Activated naive CD4-positive, alpha-beta T cell treated with anti-CD3 and anti-CD28 coated beads, Interleukin-2, amount 10 ng/mL, durations not matched to agents 7 days and 5 days (primary cell): Measurements from ENCODE around the gene LSM6.
A peak's percentile ranks its signal among the peaks of the same experiment; 100 is the strongest.

Experiments
- CTCF ChIA-PET: fragments of 350-600 bp; sonication (Branson Sonifier 250); formaldehyde crosslinking; loops from one replicate; lab custom pipeline; 2021; ENCODE audit warnings: antibody characterized with exemption; lab: Charles Lee
- DNase-seq: peaks from one replicate; pipeline ENCODE4 v3.0.0-alpha.2; 2020
- H3K27ac Mint-ChIP-seq: one replicate; pipeline ENCODE4 v1.8.0; 2021; ENCODE audit warnings: mild to moderate bottlenecking, moderate library complexity, mixed read lengths
- H3K27me3 Mint-ChIP-seq: one replicate; pipeline ENCODE4 v1.8.0; 2021; ENCODE audit warnings: mild to moderate bottlenecking, mixed read lengths
- H3K36me3 Mint-ChIP-seq: one replicate; pipeline ENCODE4 v1.8.0; 2021; ENCODE audit warnings: mixed read lengths
- H3K4me1 Mint-ChIP-seq: one replicate; pipeline ENCODE4 v1.8.0; 2021; ENCODE audit warnings: mixed read lengths
- H3K4me3 Mint-ChIP-seq: one replicate; pipeline ENCODE4 v1.8.0; 2021; ENCODE audit warnings: mild to moderate bottlenecking, moderate library complexity, mixed read lengths
- H3K9me3 Mint-ChIP-seq: one replicate; pipeline ENCODE4 v1.8.0; 2021; ENCODE audit warnings: mixed read lengths

The LSM6 gene

DNA sequence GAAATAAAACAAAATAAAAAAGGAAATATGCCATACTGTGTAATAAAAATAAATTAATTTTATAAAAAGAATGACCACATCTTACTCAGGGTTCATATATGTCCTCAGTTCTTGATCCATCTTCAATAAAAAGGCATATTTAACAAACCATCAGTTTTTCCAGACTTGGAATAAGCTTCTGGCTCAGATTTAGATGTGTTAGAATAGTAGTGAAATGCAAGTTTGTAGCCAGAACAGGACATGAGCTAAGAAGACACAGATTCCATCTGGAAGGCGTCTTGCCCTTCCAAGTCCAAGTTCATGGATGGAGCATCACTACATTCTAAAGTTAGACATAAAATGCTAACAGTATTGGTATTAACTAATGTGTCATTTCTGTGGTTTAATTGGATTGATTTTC, 10.3 kb upstream of the LSM6 start:
- H3K4me3 Mint-ChIP-seq = no peak overlapping the region
- no peaks in the 10 kb centered on the region for H3K36me3 Mint-ChIP-seq
- H3K27ac Mint-ChIP-seq = no peak overlapping the region
- H3K4me1 Mint-ChIP-seq = no peaks in the 10 kb centered on the region
- H3K27me3 Mint-ChIP-seq = peaks cover 3% of the 10 kb centered on the region
- no peak for DNase-seq
- CTCF ChIA-PET = no interaction called here
- peaks cover 4% of the 10 kb centered on the region for H3K9me3 Mint-ChIP-seq

DNA sequence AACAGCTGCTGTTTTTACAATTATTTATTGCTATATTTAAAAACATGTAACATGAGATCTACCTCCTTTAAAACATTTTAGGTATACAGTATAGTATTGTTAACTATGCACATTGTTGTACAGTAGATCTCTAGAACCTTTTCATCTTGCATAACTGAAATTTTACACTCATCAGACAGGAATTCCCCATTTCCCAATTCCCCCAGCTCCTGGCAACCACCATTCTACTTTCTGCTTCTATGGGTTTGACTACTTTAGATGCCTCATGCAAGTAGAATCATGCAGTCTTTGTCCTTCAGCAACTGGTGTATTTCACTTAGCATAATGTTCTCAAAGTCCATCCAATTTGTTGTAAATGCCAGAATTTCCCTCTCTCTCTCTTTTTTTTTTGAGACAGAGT, 9.7 kb upstream of the LSM6 start:
- Mint-ChIP-seq H3K4me3 (no peak overlapping the region), H3K36me3 (no peaks in the 10 kb centered on the region), H3K4me1 (no peaks in the 10 kb centered on the region), H3K9me3 (peaks cover 3% of the 10 kb centered on the region), H3K27ac (no peak overlapping the region), H3K27me3 (peaks cover 3% of the 10 kb centered on the region)
- CTCF ChIA-PET = no interaction called here
- no peak for DNase-seq

GRCh38 chr4:146170149-146170548, 5.4 kb upstream of the LSM6 start:
- DNase-seq = no peak
- Mint-ChIP-seq H3K4me3 (no peak overlapping the region), H3K36me3 (no peaks in the 10 kb centered on the region), H3K27me3 (peaks cover 7% of the 10 kb centered on the region), H3K4me1 (peaks cover 2% of the 10 kb centered on the region), H3K27ac (no peak overlapping the region), H3K9me3 (no peaks in the 10 kb centered on the region)
- CTCF ChIA-PET = interaction anchor here (1.2 kb wide), 1 partner anchor 75 kb away, joined by 4 read pairs; no protein-coding TSS in a partner anchor

DNA sequence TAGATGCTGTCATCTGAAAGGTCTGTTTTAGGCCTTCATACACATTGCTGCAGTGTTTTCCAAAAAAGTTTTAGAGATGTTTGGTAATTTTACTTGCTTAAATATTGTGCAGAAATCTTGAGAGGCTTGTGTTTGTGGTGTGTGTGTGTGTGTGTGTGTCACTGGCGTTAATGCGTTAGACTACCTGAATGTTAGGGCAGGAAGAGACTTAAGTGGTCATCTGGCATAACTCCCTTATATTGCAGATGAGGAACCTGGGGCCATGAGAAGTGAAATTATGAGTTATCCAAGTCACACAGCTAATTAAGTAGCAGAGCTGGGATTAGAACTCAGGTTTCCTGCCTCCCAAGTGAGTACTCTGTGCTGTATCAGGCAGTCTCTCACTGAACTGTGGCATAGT, 1.4 kb downstream of the LSM6 start:
- Mint-ChIP-seq H3K9me3 (no peaks in the 10 kb centered on the region), H3K27ac (peak overlapping the region; percentile 6), H3K36me3 (peaks cover 12% of the 10 kb centered on the region), H3K27me3 (peaks cover 2% of the 10 kb centered on the region), H3K4me3 (peak overlapping the region; percentile 83), H3K4me1 (peaks cover 41% of the 10 kb centered on the region)
- CTCF ChIA-PET = no interaction called here
- DNase-seq = no peak

- Mint-ChIP-seq H3K4me3 (no peak overlapping the region), H3K27me3 (no peaks in the 10 kb centered on the region), H3K27ac (no peak overlapping the region), H3K9me3 (no peaks in the 10 kb centered on the region), H3K4me1 (peaks cover 41% of the 10 kb centered on the region), H3K36me3 (peaks cover 12% of the 10 kb centered on the region)
- CTCF ChIA-PET = no interaction called here
- DNase-seq = no peak
Measured at GRCh38 chr4:146178126-146178525, 2.6 kb downstream of the LSM6 start.

DNA sequence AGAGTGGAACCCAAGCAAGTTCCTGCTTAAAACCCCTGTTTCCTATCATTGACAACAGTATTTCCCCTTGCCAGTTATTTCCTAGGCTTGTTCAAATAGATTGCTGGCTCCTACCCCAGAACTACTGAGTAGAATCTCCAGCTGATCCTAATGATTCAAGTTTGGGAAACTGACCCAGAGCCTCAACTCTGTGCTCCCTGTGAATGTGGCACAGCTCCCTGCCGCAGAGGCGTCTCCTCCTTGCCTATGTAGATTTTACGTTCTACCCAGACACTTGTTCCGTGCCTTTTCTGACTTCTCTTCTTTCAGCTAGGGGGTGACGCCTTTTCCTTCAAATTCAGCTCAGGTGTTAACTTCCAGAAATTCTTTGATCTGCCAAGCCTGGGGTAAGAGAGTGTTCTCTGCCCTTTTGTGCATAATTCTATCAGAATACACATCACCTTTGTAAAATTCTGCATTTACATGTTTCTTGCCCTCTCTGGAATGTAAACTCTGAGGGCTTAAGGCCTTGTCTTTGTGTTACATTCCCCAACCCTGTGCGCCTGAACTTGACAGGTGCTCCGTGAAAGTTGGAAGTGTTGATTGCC, 4.4 kb downstream of the LSM6 start:
- H3K36me3 Mint-ChIP-seq = peaks cover 14% of the 10 kb centered on the region
- no peak overlapping the region for H3K27ac Mint-ChIP-seq
- no peaks in the 10 kb centered on the region for H3K27me3 Mint-ChIP-seq
- H3K4me3 Mint-ChIP-seq = no peak overlapping the region
- H3K9me3 Mint-ChIP-seq = no peaks in the 10 kb centered on the region
- CTCF ChIA-PET = no interaction called here
- H3K4me1 Mint-ChIP-seq = peaks cover 41% of the 10 kb centered on the region
- DNase-seq = no peak

DNA sequence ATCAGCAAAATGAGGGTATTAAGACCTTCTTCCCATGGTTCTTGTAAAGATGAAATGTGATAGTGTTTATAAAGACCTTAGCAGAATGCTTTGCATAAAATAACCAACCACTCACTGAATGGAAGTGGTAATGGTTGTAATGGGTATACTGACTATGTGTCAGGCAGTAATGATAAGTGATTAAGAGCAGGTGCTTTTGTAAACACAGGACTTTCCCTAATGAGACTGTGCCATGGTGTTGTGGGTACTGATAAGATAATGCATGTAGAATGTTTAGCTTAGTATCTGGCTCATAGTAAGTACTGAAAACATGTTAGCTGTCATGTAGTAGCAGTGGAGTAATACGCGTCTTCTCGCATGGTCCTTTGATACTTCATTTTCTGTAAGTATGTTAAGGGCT, 6.9 kb downstream of the LSM6 start:
- peaks cover 29% of the 10 kb centered on the region for H3K36me3 Mint-ChIP-seq
- no peak overlapping the region for H3K27ac Mint-ChIP-seq
- peaks cover 26% of the 10 kb centered on the region for H3K4me1 Mint-ChIP-seq
- no peak overlapping the region for H3K4me3 Mint-ChIP-seq
- CTCF ChIA-PET = no interaction called here
- DNase-seq = no peak
- no peaks in the 10 kb centered on the region for H3K27me3 Mint-ChIP-seq
- H3K9me3 Mint-ChIP-seq = no peaks in the 10 kb centered on the region

- Mint-ChIP-seq H3K27ac (no peak overlapping the region), H3K4me1 (peaks cover 18% of the 10 kb centered on the region), H3K27me3 (no peaks in the 10 kb centered on the region), H3K36me3 (peaks cover 28% of the 10 kb centered on the region), H3K9me3 (no peaks in the 10 kb centered on the region), H3K4me3 (no peak overlapping the region)
- DNase-seq = no peak
- CTCF ChIA-PET = no interaction called here
Measured at GRCh38 chr4:146183209-146183608, 7.7 kb downstream of the LSM6 start.

GRCh38 chr4:146186041-146186440, 10.5 kb downstream of the LSM6 start:
- DNase-seq = no peak
- Mint-ChIP-seq H3K27me3 (no peaks in the 10 kb centered on the region), H3K4me1 (peaks cover 4% of the 10 kb centered on the region), H3K9me3 (no peaks in the 10 kb centered on the region), H3K4me3 (no peak overlapping the region), H3K27ac (no peak overlapping the region), H3K36me3 (peaks cover 28% of the 10 kb centered on the region)
- CTCF ChIA-PET = no interaction called here

- H3K27ac Mint-ChIP-seq = no peak overlapping the region
- DNase-seq = no peak
- peaks cover 2% of the 10 kb centered on the region for H3K4me1 Mint-ChIP-seq
- peaks cover 34% of the 10 kb centered on the region for H3K36me3 Mint-ChIP-seq
- no peaks in the 10 kb centered on the region for H3K27me3 Mint-ChIP-seq
- CTCF ChIA-PET = no interaction called here
- H3K9me3 Mint-ChIP-seq = no peaks in the 10 kb centered on the region
- no peak overlapping the region for H3K4me3 Mint-ChIP-seq
Measured at GRCh38 chr4:146186596-146186995, 11.1 kb downstream of the LSM6 start.

DNA sequence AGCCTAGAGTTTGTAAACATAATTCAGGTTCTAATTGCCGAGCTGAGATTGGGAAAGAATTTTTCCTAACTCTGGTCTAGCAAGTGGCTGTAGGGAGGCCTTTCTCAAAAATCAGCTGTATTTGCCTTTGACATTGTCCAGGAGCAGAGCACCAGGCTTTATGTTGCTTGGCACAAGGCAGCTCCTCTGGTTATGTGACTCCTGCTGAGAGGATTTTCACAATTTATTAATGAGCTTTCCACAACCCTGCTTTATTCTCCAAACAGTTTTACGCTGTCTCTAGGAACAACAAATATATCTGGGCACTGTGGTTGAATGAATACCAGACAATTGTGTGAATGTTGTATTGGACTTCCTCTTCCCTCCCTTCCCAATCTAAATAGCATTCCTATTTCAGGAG, 14.9 kb downstream of the LSM6 start:
- no peaks in the 10 kb centered on the region for H3K27me3 Mint-ChIP-seq
- peaks cover 31% of the 10 kb centered on the region for H3K36me3 Mint-ChIP-seq
- H3K4me3 Mint-ChIP-seq = no peak overlapping the region
- H3K9me3 Mint-ChIP-seq = no peaks in the 10 kb centered on the region
- H3K4me1 Mint-ChIP-seq = no peaks in the 10 kb centered on the region
- CTCF ChIA-PET = interaction anchor here (2.0 kb wide), 1 partner anchor 12 kb away, joined by 6 read pairs; no protein-coding TSS in a partner anchor
- no peak for DNase-seq
- no peak overlapping the region for H3K27ac Mint-ChIP-seq

DNA sequence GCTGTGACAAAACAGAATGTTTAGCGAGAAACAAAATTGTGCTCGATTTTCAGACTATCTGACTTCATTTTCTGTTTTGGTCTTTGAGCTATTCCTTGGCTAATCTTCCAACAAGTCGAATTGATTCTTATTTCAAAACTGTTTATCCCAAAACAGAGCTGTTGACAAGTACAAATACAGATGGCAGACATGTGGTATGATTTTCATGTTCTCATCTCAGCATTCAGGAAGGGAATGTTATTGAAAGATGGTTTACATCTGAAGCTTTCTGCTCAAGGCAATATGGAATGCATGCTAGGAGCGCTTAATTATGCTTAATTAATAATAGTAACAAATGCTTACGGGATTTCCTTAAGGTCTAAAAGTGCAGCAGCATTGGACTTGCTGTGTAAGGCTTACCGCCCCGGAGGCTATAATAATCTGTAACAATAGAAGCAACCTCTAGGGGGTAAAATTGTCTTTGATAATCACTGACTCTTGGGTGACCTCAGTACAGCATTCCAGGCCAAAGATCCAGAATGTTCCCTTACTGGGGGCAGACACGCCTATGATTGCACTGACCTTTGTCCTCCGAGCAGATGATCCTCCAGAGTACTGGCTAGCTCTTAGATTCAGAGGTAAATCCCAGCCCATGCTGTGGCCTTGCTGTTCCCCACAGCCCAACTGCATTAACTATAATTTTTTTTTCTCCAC, 16.4 kb downstream of the LSM6 start:
- H3K4me3 Mint-ChIP-seq = no peak overlapping the region
- peaks cover 21% of the 10 kb centered on the region for H3K36me3 Mint-ChIP-seq
- no peak for DNase-seq
- CTCF ChIA-PET = interaction anchor here (2.0 kb wide), 1 partner anchor 11 kb away, joined by 6 read pairs; no protein-coding TSS in a partner anchor
- H3K9me3 Mint-ChIP-seq = no peaks in the 10 kb centered on the region
- no peaks in the 10 kb centered on the region for H3K27me3 Mint-ChIP-seq
- H3K4me1 Mint-ChIP-seq = no peaks in the 10 kb centered on the region
- no peak overlapping the region for H3K27ac Mint-ChIP-seq

- Mint-ChIP-seq H3K27me3 (no peaks in the 10 kb centered on the region), H3K4me1 (no peaks in the 10 kb centered on the region), H3K4me3 (no peak overlapping the region), H3K9me3 (no peaks in the 10 kb centered on the region), H3K36me3 (peaks cover 13% of the 10 kb centered on the region), H3K27ac (no peak overlapping the region)
- CTCF ChIA-PET = no interaction called here
- no peak for DNase-seq
Measured at GRCh38 chr4:146193628-146194027, 18.1 kb downstream of the LSM6 start.

DNA sequence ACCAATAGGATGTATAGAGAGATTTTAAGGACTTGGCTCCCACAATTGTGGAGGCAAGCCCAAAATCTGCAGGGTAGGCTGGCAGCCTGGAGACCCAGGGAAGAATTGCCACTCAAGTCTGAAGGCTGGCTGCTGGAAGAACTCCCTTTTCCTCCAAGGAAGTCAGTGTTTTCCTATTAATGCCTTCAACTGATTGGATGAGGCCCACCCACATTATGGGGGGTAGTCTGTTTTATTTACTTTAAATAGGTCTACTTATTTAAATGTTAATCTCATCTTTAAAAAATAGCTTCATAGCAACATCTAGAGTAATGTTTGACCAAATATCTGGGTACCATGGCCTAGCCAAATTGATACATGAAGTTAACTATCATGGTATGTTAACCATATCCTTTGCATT, 18.7 kb downstream of the LSM6 start:
- H3K36me3 Mint-ChIP-seq = peaks cover 13% of the 10 kb centered on the region

GRCh38 chr4:146202665-146203064, 27.1 kb downstream of the LSM6 start:
- no peak for DNase-seq
- H3K9me3 Mint-ChIP-seq = no peaks in the 10 kb centered on the region
- no peak overlapping the region for H3K27ac Mint-ChIP-seq
- H3K4me1 Mint-ChIP-seq = no peaks in the 10 kb centered on the region
- CTCF ChIA-PET = interaction anchor here (1.3 to 1.8 kb wide), 2 partner anchors 11 to 107 kb away, joined by 3 to 6 read pairs; no protein-coding TSS in a partner anchor
- H3K4me3 Mint-ChIP-seq = no peak overlapping the region
- H3K27me3 Mint-ChIP-seq = no peaks in the 10 kb centered on the region
- no peaks in the 10 kb centered on the region for H3K36me3 Mint-ChIP-seq

More for the DNA sequence above, 18.7 kb downstream of the LSM6 start:
- Mint-ChIP-seq H3K27ac (no peak overlapping the region), H3K4me1 (no peaks in the 10 kb centered on the region), H3K9me3 (no peaks in the 10 kb centered on the region), H3K4me3 (no peak overlapping the region), H3K27me3 (no peaks in the 10 kb centered on the region)
- CTCF ChIA-PET = no interaction called here
- DNase-seq = no peak
